Gastroesophageal sphincter (tissue), 4 donors: ENCODE measurements around the gene GPD1L. TPM values are rescaled to one million over a fixed set of nuclear protein-coding genes. Genes with fewer than 3 reads are reported as not detected.

ENCODE experiments used
- ATAC-seq: fragments of 150-250 bp; one replicate; pipeline ENCODE4 v1.9.1; 2016; ENCODE audit warnings: mild to moderate bottlenecking, moderate library complexity
- H3K27ac ChIP-seq, 4 donors: fragments of 200-600 bp; sonication (generic) in 3 of 4; 1 replicate in 3 of 4; 2 replicates in 1 of 4; pipeline ENCODE4 v1.5.1; 2016 to 2019
- H3K27me3 ChIP-seq: fragments of 200-600 bp; sonication (generic); one replicate; pipeline ENCODE4 v1.5.1; 2019
- H3K36me3 ChIP-seq, 2 donors: fragments of 200-600 bp; sonication (generic); one replicate each; pipeline ENCODE4 v1.5.1; 2019; ENCODE audit warnings: control low read depth in 1 of 2
- H3K4me1 ChIP-seq, 3 donors: fragments of 200-600 bp; sonication (generic); 1 replicate in 2 of 3; 2 replicates in 1 of 3; pipeline ENCODE4 v1.5.1; 2016 to 2019; ENCODE audit warnings: control low read depth in 2 of 3
- H3K4me3 ChIP-seq, 2 donors: fragments of 200-600 bp; sonication (generic); one replicate each; pipeline ENCODE4 v1.5.1; 2019; ENCODE audit warnings: mild to moderate bottlenecking in 1 of 2, moderate library complexity in 1 of 2
- H3K9me3 ChIP-seq, 3 donors: fragments of 200-600 bp; sonication (generic); one replicate each; pipeline ENCODE4 v1.5.1; 2017 to 2019; ENCODE audit warnings: control low read depth in 2 of 3
- EP300 ChIP-seq: sonication (generic); formaldehyde crosslinking; IDR thresholded peaks from one replicate; pipeline ENCODE4 v1.6.1; 2017; ENCODE audit warnings: antibody characterized with exemption, mild to moderate bottlenecking
- POLR2A ChIP-seq, 2 donors: fragments of 450-650 bp; IDR thresholded peaks; one replicate each; pipeline ENCODE4 v1.6.1; 2017; ENCODE audit warnings: antibody characterized with exemption in 2 of 2, mild to moderate bottlenecking in 2 of 2, moderate library complexity in 1 of 2
- POLR2AphosphoS5 ChIP-seq: sonication (generic); formaldehyde crosslinking; IDR thresholded peaks from one replicate; pipeline ENCODE4 v1.6.1; 2017; ENCODE audit warnings: antibody characterized with exemption
- WGBS, 2 donors: methylation state at CpG; one replicate each; pipeline ENCODE4 v1.1.5; 2018; ENCODE audit warnings: low coverage in 1 of 2; 5-methylcytosine and 5-hydroxymethylcytosine counted together
- total RNA-seq, 4 donors: library from RNA; depleted of rRNA; stranded (reverse); fragments of >200 nt; gene quantifications; one replicate each; pipeline ENCODE4 v1.1.0, GENCODE V29; 2016
- TF ChIP-seq, protein P1 (sequence below), 4 experiments: fragments of 200-600 bp in 2 of 4; fragments of 450-650 bp in 2 of 4; sonication (generic) in 1 of 4; IDR thresholded peaks; one replicate each; pipeline ENCODE4 v1.5.1; 2017 to 2019; ENCODE audit warnings: antibody characterized with exemption in 4 of 4, mild to moderate bottlenecking in 2 of 4, moderate library complexity in 2 of 4

Gene GPD1L
- total RNA-seq, 4 donors from 2014 or later = 85.0 to 162 (median 106) TPM

DNA sequence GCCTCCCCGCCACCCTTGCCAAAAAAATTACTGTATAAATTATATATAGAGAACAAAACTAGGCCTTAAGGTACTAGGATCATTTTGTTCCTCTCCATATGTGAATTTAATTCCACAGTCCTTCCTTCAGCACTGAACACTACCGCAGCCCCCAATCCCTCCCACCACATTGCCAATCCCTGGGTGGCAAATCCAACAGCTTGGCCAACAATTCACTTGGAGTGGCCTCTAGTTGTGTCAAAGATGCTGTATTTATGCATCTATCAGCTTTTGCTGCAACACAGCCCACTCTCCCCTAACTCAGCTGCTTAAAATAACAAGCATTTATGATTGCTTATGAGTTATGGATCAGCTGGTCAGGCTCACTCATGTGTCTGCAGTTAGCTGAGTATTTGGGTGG, 18.6 kb downstream of the GPD1L start:
- H3K4me1 ChIP-seq = peaks cover 0 to 32% (median 0%) of the 10 kb centered on the region in 3 donors
- H3K36me3 ChIP-seq = peaks cover 0 to 11% of the 10 kb centered on the region in 2 donors
- H3K9me3 ChIP-seq = no peaks in the 10 kb centered on the region
- no peak overlapping the region for H3K27ac ChIP-seq
- H3K4me3 ChIP-seq = no peak overlapping the region
- WGBS, 2 donors = 94 to 100% methylated on average over 1 to 2 of the region's 2 CpGs
- ATAC-seq = no peak
- no peaks in the 10 kb centered on the region for H3K27me3 ChIP-seq
- TF ChIP-seq POLR2AphosphoS5 (no peak), EP300 (no peak), POLR2A (IDR thresholded peaks at IDR 0.05) (no peak)
- TF ChIP-seq, protein P1, sequence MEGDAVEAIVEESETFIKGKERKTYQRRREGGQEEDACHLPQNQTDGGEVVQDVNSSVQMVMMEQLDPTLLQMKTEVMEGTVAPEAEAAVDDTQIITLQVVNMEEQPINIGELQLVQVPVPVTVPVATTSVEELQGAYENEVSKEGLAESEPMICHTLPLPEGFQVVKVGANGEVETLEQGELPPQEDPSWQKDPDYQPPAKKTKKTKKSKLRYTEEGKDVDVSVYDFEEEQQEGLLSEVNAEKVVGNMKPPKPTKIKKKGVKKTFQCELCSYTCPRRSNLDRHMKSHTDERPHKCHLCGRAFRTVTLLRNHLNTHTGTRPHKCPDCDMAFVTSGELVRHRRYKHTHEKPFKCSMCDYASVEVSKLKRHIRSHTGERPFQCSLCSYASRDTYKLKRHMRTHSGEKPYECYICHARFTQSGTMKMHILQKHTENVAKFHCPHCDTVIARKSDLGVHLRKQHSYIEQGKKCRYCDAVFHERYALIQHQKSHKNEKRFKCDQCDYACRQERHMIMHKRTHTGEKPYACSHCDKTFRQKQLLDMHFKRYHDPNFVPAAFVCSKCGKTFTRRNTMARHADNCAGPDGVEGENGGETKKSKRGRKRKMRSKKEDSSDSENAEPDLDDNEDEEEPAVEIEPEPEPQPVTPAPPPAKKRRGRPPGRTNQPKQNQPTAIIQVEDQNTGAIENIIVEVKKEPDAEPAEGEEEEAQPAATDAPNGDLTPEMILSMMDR (IDR thresholded peaks at IDR 0.05) = no peak

DNA sequence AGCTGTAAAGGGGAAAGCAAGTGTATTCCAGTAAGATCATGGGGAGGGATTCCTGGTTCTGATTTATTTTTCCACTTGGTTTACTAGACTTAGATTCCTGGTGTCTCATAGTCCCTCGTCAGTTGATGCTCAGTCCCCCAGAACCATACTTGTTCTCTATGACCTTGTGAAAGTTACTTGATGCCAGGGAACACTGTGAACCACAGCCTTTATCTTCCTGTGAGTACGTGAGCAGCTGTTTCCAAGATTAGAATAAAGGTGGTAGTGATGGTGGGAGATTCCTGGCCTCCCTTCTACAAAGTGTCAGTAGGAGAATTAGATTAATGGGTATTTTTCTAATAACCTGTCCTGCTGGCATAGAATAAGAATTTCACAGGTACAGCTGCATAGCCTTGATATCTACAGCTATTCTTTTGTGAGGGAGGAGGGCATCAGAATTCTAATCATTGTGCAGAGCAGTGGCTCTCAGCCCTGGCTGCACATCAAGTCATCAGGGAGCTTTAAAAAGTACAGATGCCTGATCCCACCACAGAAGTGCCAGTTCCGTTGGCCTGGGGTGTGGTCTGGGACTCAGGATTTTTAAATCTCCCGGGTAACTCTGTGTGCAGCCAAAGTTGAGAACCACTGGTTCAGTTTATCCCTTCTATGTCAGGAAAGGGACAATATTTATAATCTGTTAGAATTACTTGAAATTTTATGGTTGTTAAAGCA, 20.0 kb downstream of the GPD1L start:
- TF ChIP-seq POLR2AphosphoS5 = no peak
- no peak for TF ChIP-seq EP300
- no peak overlapping the region for H3K4me3 ChIP-seq
- WGBS, 2 donors = 36 to 41% methylated on average over 3 to 4 of the region's 4 CpGs
- no peaks in the 10 kb centered on the region for H3K9me3 ChIP-seq
- no peak for ATAC-seq
- H3K36me3 ChIP-seq = peaks cover 0 to 25% of the 10 kb centered on the region in 2 donors
- H3K4me1 ChIP-seq = peaks cover 0 to 32% (median 0%) of the 10 kb centered on the region in 3 donors
- no peak overlapping the region for H3K27ac ChIP-seq
- no peaks in the 10 kb centered on the region for H3K27me3 ChIP-seq

DNA sequence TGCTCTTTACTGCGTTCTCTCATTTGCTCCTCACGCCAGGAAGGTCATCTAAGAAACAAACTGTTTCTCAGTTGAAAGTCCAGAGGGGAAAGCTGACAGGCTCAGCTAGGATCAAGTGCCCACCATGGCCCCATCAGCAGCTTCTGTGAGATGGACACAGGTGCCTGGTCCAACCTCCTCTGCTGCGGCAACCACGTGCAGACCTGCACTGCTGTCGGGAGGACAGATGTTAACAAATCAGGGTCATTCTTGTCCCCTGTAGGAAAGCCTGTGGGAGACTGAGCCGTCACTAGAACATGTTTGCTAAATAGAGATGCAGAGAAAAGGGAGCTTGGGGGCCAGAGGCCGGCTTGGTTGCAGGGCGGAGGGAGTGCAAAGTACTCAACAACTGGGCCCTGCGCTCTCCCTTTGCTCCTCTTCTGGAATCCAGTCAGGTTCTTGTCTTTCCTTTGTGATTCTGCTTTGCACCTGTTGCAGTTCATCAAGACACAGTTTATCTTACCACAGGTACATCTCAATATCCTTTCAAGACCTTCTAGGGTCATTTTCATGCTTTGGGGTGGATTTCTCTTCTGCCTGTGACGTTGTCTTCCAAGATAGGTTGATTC, 20.9 kb downstream of the GPD1L start:
- no peaks in the 10 kb centered on the region for H3K9me3 ChIP-seq
- peaks cover 0 to 29% of the 10 kb centered on the region in 2 donors for H3K36me3 ChIP-seq
- no peak overlapping the region for H3K27ac ChIP-seq
- TF ChIP-seq POLR2A (IDR thresholded peaks at IDR 0.05) (no peak), EP300 (no peak), POLR2AphosphoS5 (no peak)
- TF ChIP-seq, protein P1 (IDR thresholded peaks at IDR 0.05) = no peak
- WGBS, 2 donors = 91 to 97% methylated on average over 5 to 8 of the region's 10 CpGs
- peaks cover 0 to 32% (median 0%) of the 10 kb centered on the region in 3 donors for H3K4me1 ChIP-seq
- no peak overlapping the region for H3K4me3 ChIP-seq
- H3K27me3 ChIP-seq = no peaks in the 10 kb centered on the region
- ATAC-seq = no peak

DNA sequence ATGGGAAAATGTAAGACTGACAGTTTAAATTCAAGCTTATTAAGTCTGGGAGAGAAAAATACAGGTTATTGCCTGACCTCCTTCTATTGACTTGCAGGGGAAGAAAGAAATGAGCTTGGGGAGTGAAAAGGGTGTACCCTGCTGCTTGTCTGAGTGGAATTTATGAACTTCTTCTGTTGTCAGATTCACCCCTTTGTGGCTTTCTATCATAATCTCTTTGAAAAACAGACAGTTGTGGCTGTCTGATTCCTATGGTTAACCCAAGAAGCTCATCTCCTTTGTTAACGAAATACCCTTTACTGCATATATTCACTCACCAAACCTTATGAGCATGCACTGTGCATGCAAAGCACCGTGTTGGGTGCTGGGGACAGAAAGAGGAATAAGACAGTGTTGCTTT, 22.5 kb downstream of the GPD1L start:
- Histone ChIP-seq H3K4me1 (peaks cover 0 to 24% (median 0%) of the 10 kb centered on the region in 3 donors), H3K27ac (no peak overlapping the region), H3K9me3 (no peaks in the 10 kb centered on the region), H3K4me3 (no peak overlapping the region), H3K27me3 (no peaks in the 10 kb centered on the region), H3K36me3 (peaks cover 0 to 34% of the 10 kb centered on the region in 2 donors)
- ATAC-seq = no peak
- 75 to 88% methylated on average over 2 of the region's 2 CpGs for WGBS, 2 donors
- TF ChIP-seq EP300 = no peak
- TF ChIP-seq POLR2AphosphoS5 = no peak
- TF ChIP-seq, protein P1 (IDR thresholded peaks at IDR 0.05) = no peak
- TF ChIP-seq POLR2A (IDR thresholded peaks at IDR 0.05) = no peak

DNA sequence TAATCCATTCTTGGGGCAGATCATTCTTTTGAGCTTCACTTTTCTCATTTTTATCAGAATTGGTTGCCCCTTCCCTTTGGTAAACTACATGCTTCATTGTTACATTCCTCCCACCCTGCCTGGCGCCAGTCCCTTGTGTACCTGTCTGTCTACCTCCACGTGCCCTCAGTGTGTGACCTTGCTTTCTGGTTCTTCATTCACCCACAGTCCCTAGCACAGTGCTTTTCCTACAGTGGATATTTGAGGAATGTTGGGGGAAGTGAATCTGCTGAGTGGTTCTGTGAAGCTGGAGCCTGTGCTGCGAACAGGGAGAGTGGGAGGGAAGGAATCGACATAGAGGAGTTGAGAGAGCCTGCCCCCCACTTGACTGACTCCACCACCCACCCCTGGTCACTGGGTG, 23.4 kb downstream of the GPD1L start:
- Histone ChIP-seq H3K9me3 (no peaks in the 10 kb centered on the region), H3K36me3 (peaks cover 0 to 34% of the 10 kb centered on the region in 2 donors), H3K4me1 (peaks cover 0 to 24% (median 0%) of the 10 kb centered on the region in 3 donors), H3K4me3 (no peak overlapping the region), H3K27me3 (no peaks in the 10 kb centered on the region), H3K27ac (no peak overlapping the region)
- 94% methylated on average over 2 of the region's 4 CpGs; no CpG with 5 or more reads in 1 of the 2 donors for WGBS, 2 donors
- TF ChIP-seq POLR2A (IDR thresholded peaks at IDR 0.05) = no peak
- TF ChIP-seq EP300 = no peak
- TF ChIP-seq, protein P1 (IDR thresholded peaks at IDR 0.05) = no peak
- TF ChIP-seq POLR2AphosphoS5 = no peak
- ATAC-seq = no peak
